Upper lobe of left lung (tissue), 6 donors: ENCODE results near the gene MBNL2. TPM values are rescaled to one million over a fixed set of nuclear protein-coding genes. Genes with fewer than 3 reads are reported as not detected.
A peak's percentile ranks its signal among the peaks of the same experiment; 100 is the strongest.

Experiments used
- ATAC-seq, 2 donors: fragments of 200-7000 bp; cut with Tn5 transposase; one replicate each; pipeline ENCODE4 v1.9.1; 2022; ENCODE audit warnings: mild to moderate bottlenecking in 2 of 2, moderate library complexity in 2 of 2; ENCODE audit not compliant: low FRiP score in 2 of 2
- DNase-seq, 2 donors: peaks; one replicate each; pipeline ENCODE4 v3.0.0-alpha.2; 2019 to 2020
- H3K27ac ChIP-seq, 4 donors: fragments of 200-600 bp; sonication (generic); one replicate each; pipeline ENCODE4 v1.5.1; 2016 to 2019
- H3K27me3 ChIP-seq, 4 donors: fragments of 200-600 bp; sonication (generic); one replicate each; pipeline ENCODE4 v1.5.1; 2017 to 2019
- H3K36me3 ChIP-seq, 4 donors: fragments of 200-600 bp; sonication (generic); one replicate each; pipeline ENCODE4 v1.5.1; 2016 to 2019
- H3K4me1 ChIP-seq, 4 donors: fragments of 200-600 bp; sonication (generic); one replicate each; pipeline ENCODE4 v1.5.1; 2018 to 2019
- H3K4me3 ChIP-seq, 4 donors: fragments of 200-600 bp; sonication (generic); one replicate each; pipeline ENCODE4 v1.5.1; 2017 to 2019; ENCODE audit warnings: mild to moderate bottlenecking in 2 of 4, moderate library complexity in 1 of 4
- H3K9me3 ChIP-seq, 4 donors: fragments of 200-600 bp; sonication (generic); one replicate each; pipeline ENCODE4 v1.5.1; 2018 to 2019
- CTCF ChIP-seq, 6 experiments: fragments of 450-650 bp in 4 of 6; fragments of 200-600 bp in 2 of 6; sonication (generic) in 2 of 6; IDR thresholded peaks; one replicate each; pipeline ENCODE4 v1.5.1; 2016 to 2019; ENCODE audit warnings: antibody characterized with exemption in 6 of 6
- EP300 ChIP-seq, 4 donors: sonication (generic); formaldehyde crosslinking; IDR thresholded peaks; one replicate each; pipeline ENCODE4 v1.5.1; 2017; ENCODE audit warnings: antibody characterized with exemption in 4 of 4, control low read depth in 2 of 4
- POLR2A ChIP-seq, 4 donors: fragments of 450-650 bp; IDR thresholded peaks; one replicate each; pipeline ENCODE4 v1.5.1; 2016 to 2017; ENCODE audit warnings: antibody characterized with exemption in 4 of 4, mild to moderate bottlenecking in 2 of 4
- POLR2AphosphoS5 ChIP-seq, 2 donors: sonication (generic); formaldehyde crosslinking; IDR thresholded peaks; one replicate each; pipeline ENCODE4 v1.5.1; 2017; ENCODE audit warnings: antibody characterized with exemption in 2 of 2
- WGBS, 2 donors: methylation state at CpG; one replicate each; pipeline ENCODE4 v1.1.5; 2017 to 2018; 5-methylcytosine and 5-hydroxymethylcytosine counted together
- total RNA-seq, 6 donors: library from RNA; depleted of rRNA in 4 of 6; stranded (reverse); fragments of >200 nt in 4 of 6; gene quantifications; one replicate each; pipeline versions ENCODE4 v1.1.0 to v1.2.1, GENCODE V29; 2016 to 2021
- donor health status: DM: no; HTN: no; CAD: no; lungs with moderate emphysema.
- donor health status: DM: no; HTN: yes; CAD: no; lungs with severe emphysema.

Gene MBNL2
- total RNA-seq, 6 donors from 2014 or later = 40.9 to 78.4 (median 51.3) TPM

GRCh38 chr13:97325738-97326137 is 103.6 kb downstream of the MBNL2 start:
- Histone ChIP-seq H3K27ac (no peak overlapping the region), H3K4me3 (no peak overlapping the region), H3K27me3 (no peaks in the 10 kb centered on the region), H3K9me3 (no peaks in the 10 kb centered on the region), H3K36me3 (no peaks in the 10 kb centered on the region), H3K4me1 (peaks cover 7 to 31% (median 21%) of the 10 kb centered on the region in 4 donors)
- TF ChIP-seq POLR2AphosphoS5 (IDR thresholded peaks at IDR 0.05) = no peak
- TF ChIP-seq EP300 (IDR thresholded peaks at IDR 0.05) = no peak
- TF ChIP-seq POLR2A (IDR thresholded peaks at IDR 0.05) = no peak
- no peak for TF ChIP-seq CTCF (IDR thresholded peaks at IDR 0.05)
- DNase-seq = no peak
- no peak for ATAC-seq

GRCh38 chr13:97327086-97327485 is 105.0 kb downstream of the MBNL2 start:
- ATAC-seq = no peak
- H3K36me3 ChIP-seq = no peaks in the 10 kb centered on the region
- no peak for DNase-seq
- no peaks in the 10 kb centered on the region for H3K27me3 ChIP-seq
- H3K4me3 ChIP-seq = no peak overlapping the region
- TF ChIP-seq EP300 (IDR thresholded peaks at IDR 0.05) (no peak), POLR2A (IDR thresholded peaks at IDR 0.05) (no peak), CTCF (IDR thresholded peaks at IDR 0.05) (no peak), POLR2AphosphoS5 (IDR thresholded peaks at IDR 0.05) (no peak)
- H3K4me1 ChIP-seq = peaks cover 4 to 33% (median 18%) of the 10 kb centered on the region in 4 donors
- no peaks in the 10 kb centered on the region for H3K9me3 ChIP-seq
- 88 to 90% methylated on average over 6 of the region's 6 CpGs for WGBS, 2 donors
- no peak overlapping the region for H3K27ac ChIP-seq

GRCh38 chr13:97327506-97328221 is 105.5 kb downstream of the MBNL2 start:
- Histone ChIP-seq H3K4me1 (peaks cover 4 to 37% (median 15%) of the 10 kb centered on the region in 4 donors), H3K9me3 (no peaks in the 10 kb centered on the region), H3K4me3 (no peak overlapping the region), H3K27me3 (no peaks in the 10 kb centered on the region), H3K27ac (no peak overlapping the region), H3K36me3 (no peaks in the 10 kb centered on the region)
- no peak for DNase-seq
- WGBS, 2 donors = 75 to 81% methylated on average over 4 of the region's 4 CpGs
- TF ChIP-seq POLR2AphosphoS5 (IDR thresholded peaks at IDR 0.05) = no peak
- TF ChIP-seq CTCF (IDR thresholded peaks at IDR 0.05) = no peak
- TF ChIP-seq POLR2A (IDR thresholded peaks at IDR 0.05) = no peak
- no peak for TF ChIP-seq EP300 (IDR thresholded peaks at IDR 0.05)
- peak in 1 of 2 donors; percentile 20 for ATAC-seq

- Histone ChIP-seq H3K27ac (no peak overlapping the region), H3K27me3 (no peaks in the 10 kb centered on the region), H3K9me3 (no peaks in the 10 kb centered on the region), H3K4me1 (peaks cover 4 to 41% (median 15%) of the 10 kb centered on the region in 4 donors), H3K36me3 (no peaks in the 10 kb centered on the region), H3K4me3 (no peak overlapping the region)
- DNase-seq (no peak), ATAC-seq (peak in 1 of 2 donors; percentile 74)
- TF ChIP-seq POLR2A (IDR thresholded peaks at IDR 0.05) = no peak
- TF ChIP-seq CTCF (IDR thresholded peaks at IDR 0.05) = no peak
- TF ChIP-seq EP300 (IDR thresholded peaks at IDR 0.05) = no peak
- no peak for TF ChIP-seq POLR2AphosphoS5 (IDR thresholded peaks at IDR 0.05)
- 71% methylated on average over 12 of the region's 12 CpGs for WGBS, 2 donors
Measured at GRCh38 chr13:97328222-97328790, 106.2 kb downstream of the MBNL2 start.
